GM04504 (cell line): ENCODE data around the gene APEH.

Source experiments
- DNase-seq: peaks from one replicate; pipeline ENCODE4 v3.0.0-alpha.2; 2012; ENCODE audit warnings: low read depth

Gene APEH

GRCh38 chr3:49714728-49715550 is 40.8 kb downstream of the APEH start:
- no peak for DNase-seq

GRCh38 chr3:49715611-49716121 is 41.5 kb downstream of the APEH start:
- no peak for DNase-seq

GRCh38 chr3:49716169-49716568 is 42.0 kb downstream of the APEH start:
- DNase-seq, result no peak

GRCh38 chr3:49716691-49717210 is 42.6 kb downstream of the APEH start:
- no peak for DNase-seq

GRCh38 chr3:49717211-49717958 is 43.2 kb downstream of the APEH start:
- DNase-seq, result no peak

GRCh38 chr3:49717959-49718857 is 44.1 kb downstream of the APEH start:
- no peak for DNase-seq

GRCh38 chr3:49718858-49719213 is 44.7 kb downstream of the APEH start:
- no peak for DNase-seq

- peak; percentile 86 for DNase-seq
These were observed 45.2 kb downstream of the APEH start, which contains the start of gene AMIGO3 for GRCh38 chr3:49719214-49719884. Gene AMIGO3, minus strand, starts transcription at chr3:49719684. Its CDS starts 219 bp downstream, at chr3:49719465.

GRCh38 chr3:49720855-49721595 is 46.9 kb downstream of the APEH start:
- DNase-seq, result no peak

GRCh38 chr3:49721596-49721895 is 47.4 kb downstream of the APEH start:
- no peak for DNase-seq

GRCh38 chr3:49721896-49722781 is 48.0 kb downstream of the APEH start:
- no peak for DNase-seq

- DNase-seq, result no peak
These were observed 48.7 kb downstream of the APEH start for GRCh38 chr3:49722896-49723295.

- DNase-seq, result no peak
These were observed 49.1 kb downstream of the APEH start for GRCh38 chr3:49723296-49723627.

GRCh38 chr3:49723628-49724551 is 49.7 kb downstream of the APEH start, which contains the start of gene GMPPB:
Gene GMPPB, minus strand, starts transcription at chr3:49723951. Its CDS starts 225 bp downstream, at chr3:49723726.
- DNase-seq, result peak; percentile 95

GRCh38 chr3:49724586-49724985 is 50.4 kb downstream of the APEH start:
- no peak for DNase-seq

GRCh38 chr3:49725906-49726681 is 51.9 kb downstream of the APEH start:
- DNase-seq, result no peak

- no peak for DNase-seq
These were observed 53.2 kb downstream of the APEH start for GRCh38 chr3:49727154-49727923.
